HG02623 (cell line): ENCODE data around the gene CHKB.
A peak's percentile ranks its signal among the peaks of the same experiment; 100 is the strongest.
"Not testable (repeated sequence)": the region's sequence is repeated elsewhere in the genome, so short reads cannot be mapped to it uniquely, and the experiment has no call there.

Experiments
- ATAC-seq: cut with Tn5 transposase; IDR thresholded peaks from one replicate; pipeline ENCODE4 v1.9.1; 2021; ENCODE audit warnings: moderate library complexity; ENCODE audit not compliant: unreplicated experiment

The CHKB gene, protein sequence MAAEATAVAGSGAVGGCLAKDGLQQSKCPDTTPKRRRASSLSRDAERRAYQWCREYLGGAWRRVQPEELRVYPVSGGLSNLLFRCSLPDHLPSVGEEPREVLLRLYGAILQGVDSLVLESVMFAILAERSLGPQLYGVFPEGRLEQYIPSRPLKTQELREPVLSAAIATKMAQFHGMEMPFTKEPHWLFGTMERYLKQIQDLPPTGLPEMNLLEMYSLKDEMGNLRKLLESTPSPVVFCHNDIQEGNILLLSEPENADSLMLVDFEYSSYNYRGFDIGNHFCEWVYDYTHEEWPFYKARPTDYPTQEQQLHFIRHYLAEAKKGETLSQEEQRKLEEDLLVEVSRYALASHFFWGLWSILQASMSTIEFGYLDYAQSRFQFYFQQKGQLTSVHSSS

DNA sequence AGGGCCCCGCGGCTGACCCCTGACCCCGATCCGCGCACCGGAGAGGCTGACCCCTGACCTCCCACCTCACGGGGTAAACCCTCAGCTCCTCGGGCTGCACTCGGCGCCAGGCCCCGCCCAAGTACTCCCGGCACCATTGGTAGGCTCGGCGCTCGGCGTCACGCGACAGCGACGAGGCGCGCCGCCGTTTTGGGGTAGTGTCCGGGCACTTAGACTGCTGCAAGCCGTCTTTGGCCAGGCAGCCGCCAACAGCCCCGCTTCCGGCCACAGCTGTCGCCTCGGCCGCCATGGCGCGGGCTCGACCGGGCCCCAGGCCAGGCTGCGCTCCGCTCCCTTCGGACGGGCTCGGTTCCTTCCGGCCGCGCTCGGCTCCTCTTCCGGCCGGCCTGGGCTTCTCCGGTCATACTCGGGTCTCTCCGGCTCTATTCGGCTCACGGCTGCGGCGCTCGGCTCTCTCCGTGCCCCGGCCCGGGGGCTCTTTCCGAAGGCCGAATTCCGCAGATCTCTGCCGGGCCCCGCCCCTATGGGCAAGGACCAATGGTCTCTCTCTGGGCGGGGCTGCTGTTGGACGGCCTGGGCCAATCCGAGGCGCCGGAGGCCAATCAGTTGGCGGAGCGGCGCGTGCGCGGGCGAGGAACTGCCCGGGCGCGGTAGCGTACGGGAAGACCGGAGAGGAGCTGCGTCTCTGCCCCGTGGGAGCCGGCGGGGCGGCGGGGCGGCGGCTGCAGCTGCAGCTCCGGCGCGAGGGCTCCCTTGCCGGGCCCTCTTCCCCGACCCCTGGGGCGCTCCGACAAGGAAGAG is at the start of gene CHKB:
Gene CHKB (minus strand): TSS at position 357 of the 801 bp plus-strand sequence. CDS start 68 bp downstream, at position 289.
- peak; percentile 87 for ATAC-seq

DNA sequence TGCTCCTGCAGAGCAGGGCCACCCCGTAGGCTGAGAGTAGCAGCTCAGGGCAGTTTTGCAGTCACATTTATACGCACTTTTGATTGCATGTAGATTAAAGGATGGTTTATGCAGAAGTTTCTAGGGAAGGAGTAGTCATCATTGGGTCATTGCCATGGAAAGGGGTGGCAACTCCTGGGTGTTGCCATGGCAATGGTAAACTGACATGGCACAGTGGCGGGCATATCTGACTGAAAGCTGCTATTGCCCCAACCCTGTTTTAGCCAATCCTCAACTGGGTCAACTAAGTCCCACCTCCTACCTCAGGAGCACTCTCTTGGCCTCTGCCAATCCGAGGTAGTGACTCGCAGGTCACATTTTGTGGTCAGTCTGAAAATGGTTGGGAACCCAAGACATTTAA is 47.7 kb upstream of the CHKB start:
- ATAC-seq = no peak

DNA sequence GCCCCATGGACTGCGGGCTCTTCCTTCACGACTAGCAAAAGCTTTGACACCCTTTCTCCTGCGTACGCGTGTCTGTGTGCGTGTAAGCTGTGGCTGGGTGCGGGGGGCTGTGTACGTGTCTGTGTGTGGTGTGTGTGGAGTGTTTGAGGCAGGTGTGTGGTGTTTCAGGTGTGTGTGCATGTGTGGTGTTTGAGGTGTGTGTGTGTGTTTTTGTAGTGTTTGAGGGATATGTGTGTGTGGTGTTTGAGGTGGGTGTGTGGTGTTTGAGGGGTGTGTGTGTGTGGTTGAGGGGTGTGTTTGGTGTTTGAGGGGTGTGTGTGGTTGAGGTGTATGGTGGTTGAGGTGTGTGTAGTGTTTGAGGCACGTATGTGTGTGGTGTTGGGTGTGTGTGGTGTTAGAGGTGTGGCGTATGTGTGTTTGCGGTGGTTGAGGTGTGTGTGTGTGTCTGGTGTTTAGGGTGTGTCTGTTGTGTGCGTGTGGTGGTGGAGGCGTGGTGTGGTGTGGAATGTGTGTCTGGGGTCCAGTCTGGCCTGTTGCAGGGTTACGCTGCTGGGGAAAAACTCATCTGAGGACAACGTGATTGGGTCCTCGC is 46.0 kb upstream of the CHKB start:
- ATAC-seq = no peak

DNA sequence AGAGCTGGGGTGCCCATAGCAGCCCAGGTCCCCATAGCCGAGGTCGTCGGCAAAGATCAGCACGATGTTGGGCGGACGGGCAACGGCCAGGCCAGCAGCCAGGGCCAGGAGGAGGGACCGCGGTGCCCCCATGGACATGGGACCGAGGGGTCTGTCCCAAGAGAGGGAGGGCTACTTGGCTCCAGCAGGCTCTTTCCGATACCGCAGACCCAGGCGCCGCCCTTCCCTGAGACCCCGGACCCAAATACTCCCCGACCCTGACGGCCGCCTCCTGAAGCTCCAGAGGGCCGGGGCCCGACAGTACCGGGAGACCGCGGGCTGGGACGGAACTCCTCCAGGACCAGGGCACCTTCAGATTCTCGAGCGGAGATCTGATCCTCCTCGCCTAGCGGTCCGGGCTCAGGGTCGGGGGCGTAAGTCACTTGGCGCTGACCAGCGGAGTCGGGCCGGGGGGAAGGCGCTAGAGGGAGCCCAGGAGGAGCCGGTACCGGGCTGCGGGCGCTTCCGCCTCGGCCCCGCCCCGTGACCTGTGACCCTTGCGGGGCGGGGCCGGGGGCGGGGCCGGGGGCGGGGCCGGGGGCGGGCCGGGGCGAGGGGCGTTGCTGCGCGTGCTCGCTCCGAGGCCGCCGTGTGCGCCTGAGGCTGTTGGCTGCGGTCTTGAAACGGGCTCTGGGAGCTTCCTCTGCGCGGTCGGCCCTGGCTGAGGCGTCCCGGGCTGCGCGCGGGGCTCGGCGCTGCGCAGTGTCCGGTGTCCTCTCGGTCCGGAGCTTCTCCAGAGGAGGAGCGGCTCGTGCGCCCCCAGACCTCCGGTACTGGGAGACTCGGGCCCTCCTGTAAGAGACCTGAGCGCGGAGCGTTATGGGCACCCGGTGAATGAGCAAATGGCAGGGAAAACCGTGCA is 45.2 kb upstream of the CHKB start, which contains the start of gene ARSA:
Gene ARSA (minus strand): TSS at position 511 of the 901 bp plus-strand sequence. CDS start 373 bp downstream, at position 138.
- peak; percentile 75 for ATAC-seq

DNA sequence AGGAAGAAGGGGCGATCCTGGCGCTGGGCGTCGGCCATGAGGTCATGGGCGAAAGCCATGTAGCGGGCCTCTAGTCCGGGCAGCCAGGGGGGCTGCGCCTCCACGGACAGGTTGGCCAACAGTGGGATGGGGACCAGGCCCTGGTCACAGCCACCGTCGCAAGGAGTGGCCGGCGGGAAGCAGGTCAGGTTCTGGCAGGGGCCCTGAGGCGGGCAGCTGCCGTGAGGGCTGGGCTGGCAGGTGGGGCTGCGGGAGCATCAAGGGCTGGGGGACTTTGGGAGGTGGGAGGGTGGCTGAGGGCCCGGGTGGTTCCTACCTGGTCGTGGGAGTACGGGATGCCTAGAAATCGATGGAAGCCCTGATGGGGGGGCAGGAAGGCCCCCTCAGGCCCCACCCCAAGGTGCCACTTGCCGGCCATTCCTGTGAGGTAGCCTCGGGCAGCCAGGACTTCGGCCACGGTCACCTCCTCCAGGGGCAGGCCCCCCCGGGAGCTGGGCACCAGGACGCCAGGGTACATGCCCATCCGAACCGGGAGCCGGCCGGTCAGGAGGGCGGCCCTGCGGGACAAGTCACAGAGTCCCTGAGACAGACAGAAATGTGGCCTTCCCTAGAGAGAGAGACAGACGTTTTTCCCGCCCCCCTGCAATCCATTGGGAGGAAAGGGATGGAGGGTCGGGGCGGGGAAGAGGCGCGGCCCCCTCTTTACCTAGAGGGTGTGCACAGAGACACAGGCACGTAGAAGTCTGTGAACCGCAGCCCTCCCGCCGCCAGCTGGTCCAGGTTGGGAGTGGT is 44.4 kb upstream of the CHKB start:
- ATAC-seq = no peak

DNA sequence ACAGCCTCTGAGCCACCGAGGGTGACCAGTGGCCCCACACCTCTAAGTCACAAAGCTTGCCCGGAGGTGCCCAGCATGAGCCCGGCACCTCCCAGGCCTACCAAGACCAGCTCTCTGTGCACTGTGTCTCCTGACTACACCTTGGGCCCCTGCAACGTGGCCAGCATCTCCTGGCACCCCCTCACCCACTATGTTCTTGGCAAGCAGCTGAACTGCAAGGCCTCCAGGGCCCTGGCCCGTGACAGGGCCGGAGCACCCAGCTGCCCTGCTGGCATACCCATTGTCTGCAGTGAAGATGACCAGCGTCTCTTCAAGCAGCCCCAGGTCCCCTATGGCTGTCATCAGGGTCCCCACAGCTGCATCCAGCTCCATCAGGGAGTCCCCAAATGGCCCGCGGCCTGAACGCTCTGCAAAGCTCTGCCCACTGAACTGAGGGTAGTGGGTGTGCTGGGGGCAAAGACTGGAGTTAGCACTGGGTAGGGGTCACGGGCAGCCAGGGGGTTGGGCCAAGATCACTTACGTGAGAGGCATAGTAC is 43.7 kb upstream of the CHKB start:
- no peak for ATAC-seq

DNA sequence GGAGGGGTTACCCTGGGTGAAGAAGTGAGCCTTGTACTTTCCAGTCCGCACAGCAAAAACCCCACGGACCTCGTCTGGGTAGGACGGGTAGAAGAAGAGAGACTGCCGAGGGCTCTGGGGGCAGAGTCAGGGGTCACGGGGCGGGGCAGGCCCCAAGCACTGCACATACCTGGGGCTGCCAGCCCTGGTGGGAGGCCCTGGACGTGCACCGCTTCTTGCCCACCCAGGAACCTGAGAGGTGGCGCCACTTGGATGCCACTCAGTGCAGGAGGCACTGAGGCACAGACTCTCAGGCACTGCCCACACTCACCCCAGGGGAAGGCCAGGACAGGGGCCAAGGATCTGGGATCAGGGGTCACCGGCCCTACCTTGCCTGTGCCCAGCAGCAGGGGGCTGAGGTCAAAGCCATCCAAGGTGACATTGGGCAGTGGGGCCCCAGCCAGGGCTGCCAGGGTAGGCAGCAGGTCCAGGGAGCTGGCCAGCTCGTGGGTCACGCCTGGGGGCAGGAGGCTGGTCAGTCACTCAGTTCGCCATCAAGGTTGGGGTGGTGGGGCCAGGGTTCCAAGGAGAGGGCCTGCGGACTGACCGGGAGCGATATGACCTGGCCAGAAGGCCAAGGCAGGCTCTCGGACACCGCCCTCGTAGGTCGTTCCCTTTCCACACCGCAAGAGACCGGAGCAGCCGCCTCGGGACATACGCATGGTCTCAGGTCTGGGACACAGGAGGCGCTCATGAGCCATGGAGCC is 43.1 kb upstream of the CHKB start:
- ATAC-seq = no peak

DNA sequence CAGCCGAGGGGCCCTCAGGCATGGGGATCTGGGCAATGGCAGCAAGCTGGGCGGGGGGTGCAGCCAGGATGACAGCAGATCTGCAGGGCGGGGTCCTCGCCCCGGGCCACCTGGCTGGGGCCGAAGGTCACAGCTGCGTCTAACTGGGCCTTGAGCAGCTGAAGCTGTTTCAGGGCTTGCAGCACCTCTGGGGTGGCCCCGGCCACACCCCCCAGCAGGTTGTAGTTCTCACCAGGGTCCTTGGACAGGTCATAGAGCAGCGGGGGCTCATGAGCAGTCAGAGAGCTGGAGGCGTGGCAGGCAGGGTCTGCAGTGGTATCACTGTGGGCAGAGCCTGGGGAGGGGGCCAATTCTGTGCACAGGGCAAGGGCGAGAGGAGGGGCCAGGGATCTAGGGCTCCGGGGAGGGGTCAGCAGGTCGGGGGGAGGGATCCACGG is 42.5 kb upstream of the CHKB start:
- no peak for ATAC-seq

DNA sequence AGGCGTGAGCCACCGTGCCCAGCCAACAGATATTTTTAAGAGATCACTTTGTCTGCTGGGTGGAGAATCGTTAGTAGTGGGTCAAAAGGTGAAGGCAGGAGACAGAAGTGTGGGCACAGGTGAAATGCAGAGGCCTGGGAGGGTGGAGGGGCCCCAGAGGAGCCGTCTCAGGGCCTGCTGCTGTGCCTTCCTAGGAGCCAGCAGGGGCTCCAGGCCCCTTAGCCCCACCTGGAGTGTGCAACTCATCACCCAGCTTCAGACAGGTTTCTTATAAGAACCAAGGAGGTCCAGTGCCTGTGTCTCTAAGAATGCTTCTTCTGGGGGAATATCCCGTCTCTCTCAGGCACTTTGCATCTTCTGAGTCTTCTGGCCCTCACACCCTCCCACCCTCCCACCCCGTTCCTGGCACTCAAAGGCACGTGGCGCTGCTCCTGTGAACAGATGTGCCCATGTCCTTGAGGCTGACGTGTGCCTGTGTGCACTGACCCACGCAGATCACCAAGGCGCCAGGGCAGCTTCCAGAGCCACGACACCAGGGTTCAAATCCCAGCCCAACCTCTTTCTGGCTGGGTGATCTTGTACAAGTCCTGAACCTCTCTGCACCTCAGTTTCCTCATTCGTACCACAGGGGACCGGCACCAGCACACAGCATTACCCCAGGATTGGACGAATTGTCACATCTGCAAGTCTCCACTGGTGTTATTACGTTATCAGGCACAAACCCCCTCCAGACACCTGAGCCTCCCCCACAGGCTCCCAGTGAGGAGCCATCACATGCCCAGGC is 41.9 kb upstream of the CHKB start:
- no peak for ATAC-seq

DNA sequence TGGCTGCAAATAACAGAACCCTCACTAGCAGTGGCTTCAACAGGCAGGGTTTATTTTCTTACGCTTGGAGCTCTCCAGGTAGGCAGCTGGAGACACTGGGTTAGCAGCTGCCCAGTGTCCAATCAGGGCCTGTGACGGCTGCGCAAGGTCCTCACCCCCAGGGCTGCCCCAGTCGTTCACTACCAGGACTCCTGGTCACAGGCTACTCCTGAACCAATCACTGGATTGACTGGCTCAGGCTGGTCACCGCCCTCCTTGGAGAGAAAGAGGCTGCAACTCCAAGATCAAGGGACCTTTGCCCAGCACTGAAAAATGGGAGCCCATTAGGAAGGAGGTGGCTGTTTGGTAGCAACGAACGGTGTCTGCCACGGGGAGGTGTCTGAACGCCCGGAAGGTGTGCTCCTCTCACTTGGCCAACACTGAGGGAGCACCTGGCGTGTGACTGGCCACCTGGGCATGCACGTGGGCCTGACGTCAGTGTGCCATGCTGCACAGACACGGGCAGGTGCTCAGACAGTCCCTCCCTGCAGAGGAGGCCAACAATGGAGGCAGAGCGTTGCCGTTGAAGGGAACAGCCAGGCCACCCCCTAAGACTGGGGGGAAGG is 40.2 kb upstream of the CHKB start:
- no peak for ATAC-seq

DNA sequence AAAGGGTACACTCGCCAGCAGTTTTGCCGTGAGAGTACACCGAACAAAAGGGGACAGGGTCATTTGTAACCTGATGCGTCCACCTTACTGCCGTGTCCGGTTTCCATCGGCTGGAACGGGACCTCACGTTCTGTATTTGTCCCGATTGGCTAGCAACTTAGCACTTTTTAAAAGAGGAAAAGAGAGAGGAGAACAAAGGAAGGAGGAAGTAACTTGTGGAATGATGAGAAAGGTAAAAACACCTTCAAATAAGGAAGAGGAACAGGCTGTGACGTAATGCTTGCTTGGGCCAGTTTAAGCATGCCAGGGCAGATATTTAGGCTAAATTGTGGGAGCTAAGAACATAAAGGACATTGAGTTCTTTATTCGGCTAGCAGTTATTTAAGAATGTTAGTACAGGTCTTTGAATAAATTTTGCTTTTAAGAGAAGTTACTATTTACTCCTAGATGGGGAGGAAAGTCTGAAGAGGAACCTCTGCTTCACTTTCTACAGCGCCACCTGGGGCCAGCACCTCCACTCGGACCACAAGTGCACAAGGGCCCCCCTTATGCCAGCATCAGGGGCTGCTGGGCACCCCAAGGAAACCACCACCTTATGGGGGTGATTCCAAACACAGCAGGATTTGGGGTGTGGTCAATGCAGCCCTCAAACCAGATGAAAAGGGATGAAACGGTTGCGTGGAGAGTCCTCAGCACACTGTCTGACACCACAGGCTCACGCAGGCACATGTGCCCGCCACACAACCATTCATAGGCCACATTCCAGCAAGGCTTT is 39.5 kb upstream of the CHKB start:
- ATAC-seq = no peak

DNA sequence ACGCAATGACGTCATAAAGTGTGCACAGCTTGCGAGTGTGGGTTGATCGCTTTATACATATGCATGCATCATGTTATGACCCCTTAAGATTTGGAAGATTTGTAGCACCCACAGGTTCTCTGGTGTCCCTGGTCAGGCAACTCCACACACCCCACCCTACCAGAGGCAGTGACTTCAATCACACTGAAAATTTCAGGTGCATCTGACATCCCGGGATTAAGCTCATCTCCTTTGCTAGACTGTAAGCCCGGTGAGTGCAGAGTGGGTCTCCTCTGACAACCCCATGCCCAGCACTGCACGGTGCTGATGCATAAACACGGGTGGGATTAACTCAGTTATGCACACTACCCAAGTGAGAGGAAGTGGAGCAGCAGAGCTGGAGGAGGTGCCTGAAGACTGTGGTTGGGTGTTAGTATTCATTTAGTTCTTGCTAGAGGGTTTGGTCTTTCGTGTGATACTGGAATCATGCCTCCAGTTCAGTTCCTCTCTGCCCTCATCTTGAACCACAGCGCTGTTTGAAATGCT is 38.8 kb upstream of the CHKB start:
- no peak for ATAC-seq

DNA sequence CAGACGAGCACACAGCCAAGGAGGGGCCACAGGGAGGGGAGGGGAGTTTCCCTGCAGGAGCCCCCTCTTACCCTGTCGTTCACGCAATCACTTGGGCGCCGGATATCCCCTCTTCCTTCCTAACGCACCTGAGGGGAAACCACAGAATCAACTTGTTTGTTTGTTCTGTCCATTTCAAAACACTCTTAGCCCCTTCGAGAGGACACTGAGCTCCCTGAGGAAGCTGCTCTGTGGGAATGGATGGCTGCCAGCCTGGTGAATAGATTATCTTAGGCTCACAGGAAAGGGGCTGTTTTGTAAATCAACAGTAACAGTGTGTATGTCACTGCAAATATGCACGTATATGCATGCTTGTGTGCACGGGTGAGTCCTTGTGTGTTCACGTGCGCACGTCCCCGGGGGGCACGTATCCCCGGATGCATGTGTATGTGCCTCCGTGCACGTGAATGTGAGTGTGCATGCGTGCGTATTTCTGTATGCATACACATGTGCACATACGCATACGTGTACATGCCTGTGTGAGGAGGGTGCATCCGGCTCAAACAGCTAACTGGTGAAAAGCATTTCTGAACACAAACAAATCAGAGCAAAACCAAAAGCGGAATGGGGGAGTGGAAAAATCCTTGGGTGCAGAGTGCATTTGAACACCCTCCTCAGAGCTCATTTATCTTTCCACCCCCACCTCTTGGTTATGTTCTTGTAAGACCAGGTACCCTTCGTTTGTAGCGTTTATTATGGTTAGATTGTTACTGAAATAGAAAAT is 38.1 kb upstream of the CHKB start:
- ATAC-seq = peak; percentile 60

DNA sequence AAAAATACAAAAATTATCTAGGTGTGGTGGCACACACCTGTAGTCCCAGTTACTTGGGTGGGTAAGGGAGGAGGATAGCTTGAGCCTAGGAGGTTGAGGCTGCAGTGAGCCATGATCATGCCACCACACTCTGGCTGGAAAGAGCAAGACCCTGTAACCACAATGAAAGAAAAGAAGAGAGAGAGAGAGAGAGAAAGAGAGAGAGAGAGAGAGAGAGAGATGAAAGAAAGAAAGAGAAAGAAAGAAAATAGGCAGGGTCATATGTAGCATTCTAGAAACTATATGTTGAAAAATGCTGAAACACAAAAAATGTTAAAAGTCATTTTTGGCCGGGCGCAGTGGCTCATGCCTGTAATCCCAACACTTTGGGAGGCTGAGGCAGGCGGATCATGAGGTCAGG is 31.6 kb upstream of the CHKB start:
- not testable (repeated sequence) for ATAC-seq

DNA sequence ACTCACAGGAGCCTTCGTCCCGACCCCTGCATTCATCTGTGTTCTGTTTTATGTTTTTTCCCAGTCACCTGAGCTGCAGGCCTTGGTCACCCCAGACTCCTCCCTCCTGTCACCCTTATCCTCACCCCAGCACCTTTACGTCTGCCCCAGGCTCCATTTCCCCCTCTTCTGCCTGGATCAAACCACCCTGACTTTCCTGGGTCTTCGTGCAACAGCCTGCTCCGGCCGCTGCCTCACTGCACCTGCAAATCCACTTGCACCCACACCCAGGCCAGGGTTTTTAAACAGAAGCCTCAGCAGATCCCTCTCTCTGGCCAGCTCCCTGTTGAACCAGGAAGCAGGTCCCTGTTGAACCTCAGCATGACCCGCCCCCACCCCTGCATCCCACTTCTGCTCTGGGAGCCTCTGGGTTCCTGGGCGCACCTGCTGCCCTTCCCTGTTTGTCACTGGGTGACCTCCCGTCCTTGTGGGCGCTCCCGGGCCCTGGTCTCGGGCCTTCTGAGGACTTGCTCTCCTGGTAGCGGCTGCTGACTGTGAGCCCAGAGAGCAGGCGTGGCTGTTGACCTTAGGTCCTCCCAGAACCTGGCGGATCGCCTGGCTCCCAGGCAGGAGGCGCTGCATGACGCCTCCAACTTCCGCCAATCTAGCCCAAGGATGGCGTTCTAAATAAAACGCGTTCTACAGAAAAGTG is 30.8 kb upstream of the CHKB start:
- no peak for ATAC-seq
